Heart left ventricle (tissue), 16 donors: ENCODE data around the gene CXADR. TPM values are rescaled to one million over a fixed set of nuclear protein-coding genes. Genes with fewer than 3 reads are reported as not detected.
A peak's percentile ranks its signal among the peaks of the same experiment; 100 is the strongest.

Source experiments
- ATAC-seq, 4 donors: fragments of 200-7000 bp; cut with Tn5 transposase; one replicate each; pipeline ENCODE4 v1.9.1; 2020 to 2022; ENCODE audit warnings: moderate library complexity in 4 of 4, mild to moderate bottlenecking in 3 of 4, moderate number of reproducible peaks in 1 of 4
- DNase-seq, 5 donors: peaks; one replicate each; pipeline ENCODE4 v3.0.0-alpha.2; 2020
- H3K27ac ChIP-seq, 12 donors: fragments of 200-600 bp; sonication (generic) in 4 of 12; one replicate each; pipeline versions ENCODE4 v1.5.0 to v1.8.0; 2016 to 2022; ENCODE audit warnings: mild to moderate bottlenecking in 2 of 12
- H3K27me3 ChIP-seq, 9 donors: fragments of 200-600 bp; sonication (generic) in 2 of 9; one replicate each; pipeline versions ENCODE4 v1.5.1 to v1.8.0; 2016 to 2022; ENCODE audit warnings: mild to moderate bottlenecking in 3 of 9
- H3K36me3 ChIP-seq, 9 donors: fragments of 200-600 bp; sonication (generic) in 2 of 9; one replicate each; pipeline versions ENCODE4 v1.5.0 to v1.8.0; 2018 to 2022; ENCODE audit warnings: mild to moderate bottlenecking in 2 of 9
- H3K4me1 ChIP-seq, 12 donors: fragments of 200-600 bp; sonication (generic) in 4 of 12; one replicate each; pipeline versions ENCODE4 v1.5.0 to v1.8.0; 2016 to 2022; ENCODE audit warnings: mild to moderate bottlenecking in 3 of 12
- H3K4me3 ChIP-seq, 12 donors: fragments of 200-600 bp; sonication (generic) in 4 of 12; one replicate each; pipeline versions ENCODE4 v1.5.0 to v1.8.0; 2017 to 2022; ENCODE audit warnings: mild to moderate bottlenecking in 9 of 12, moderate library complexity in 4 of 12
- H3K9me3 ChIP-seq, 12 donors: fragments of 200-600 bp; sonication (generic) in 4 of 12; one replicate each; pipeline versions ENCODE4 v1.5.0 to v1.8.0; 2016 to 2022; ENCODE audit warnings: mild to moderate bottlenecking in 1 of 12
- POLR2A ChIP-seq, 2 donors: fragments of 450-650 bp; IDR thresholded peaks; one replicate each; pipeline ENCODE4 v1.6.1; 2017; ENCODE audit warnings: antibody characterized with exemption in 2 of 2, mild to moderate bottlenecking in 2 of 2, moderate library complexity in 2 of 2
- WGBS, 4 donors: extraction: QIAGEN DNeasy Blood & Tissue Kit in 2 of 4; methylation state at CpG; one replicate each; pipeline versions ENCODE4 v1.1.5 to v1.1.7; 2013 to 2018; 5-methylcytosine and 5-hydroxymethylcytosine counted together
- intact Hi-C, 10 donors: fragments of 100-400 bp; cut with DNase I; formaldehyde crosslinking; loops; one replicate each; pipeline versions ENCODE4 v1.11.1 to v1.14.2; 2022
- polyA plus RNA-seq, 2 donors: library from polyadenylated mRNA; stranded (reverse); fragments of 200-250 nt; gene quantifications; one replicate each; pipeline ENCODE4 v1.2.3, GENCODE V29; 2013
- total RNA-seq, 9 donors: library from RNA; depleted of rRNA in 2 of 9; stranded (reverse); fragments of >200 nt in 2 of 9; fragmentation: NEBNext Ultra II Directional in 3 of 9; extraction: Animal tissue kit (Norgen Biotek cat#: 25700) in 3 of 9; gene quantifications; one replicate each; pipeline versions ENCODE4 v1.1.0 to v1.2.4, GENCODE V29; 2016 to 2023
- TF ChIP-seq, protein P1 (sequence below), 12 donors: fragments of 200-600 bp; sonication (generic) in 4 of 12; IDR thresholded peaks; one replicate each; pipeline versions ENCODE4 v1.5.0 to v1.8.0; 2018 to 2022; ENCODE audit warnings: antibody characterized with exemption in 12 of 12, mild to moderate bottlenecking in 5 of 12
- donor health status: ischemic (EF 13 %, LVEDD 7.1; RV severe dilation, severe dysfunction).
- donor health status: healthy with polysubstance abuse.
- donor health status: DM: no; HTN: yes; CAD: no.
- donor health status: DM: no; HTN: no; CAD: no.
- donor health status: ischemic (EF 25% LVEDD 6.9; RV normal size, moderate dysfunction).
- donor health status: ischemic (EF 25% LVEDD 5.7; RV mildly dilated, moderate dysfunction).
- donor health status: healthy.
- donor health status: DM: yes; HTN: yes; CAD: no.
- donor health status: ischemic (EF 35%, LVEDD 5.7; RV mildly dilated, moderate dysfunction).
- donor health status: nonischemic (EF 11% LVEDD 7.7; RV severe dilation, severe dysfunction).
- donor health status: DM: yes; HTN: yes; CAD: no.
- donor health status: PGD.
- donor health status: ischemic (EF 29% LVEDD 5.4; RV normal size, mild dysfunction).
- donor health status: nonischemic (EF 23%, LVEDD 6.1; RV moderate dilation, normal function).

CXADR gene
- total and polyA plus RNA-seq, 11 donors: 7.5 to 45.1 (median 29.3) TPM

DNA sequence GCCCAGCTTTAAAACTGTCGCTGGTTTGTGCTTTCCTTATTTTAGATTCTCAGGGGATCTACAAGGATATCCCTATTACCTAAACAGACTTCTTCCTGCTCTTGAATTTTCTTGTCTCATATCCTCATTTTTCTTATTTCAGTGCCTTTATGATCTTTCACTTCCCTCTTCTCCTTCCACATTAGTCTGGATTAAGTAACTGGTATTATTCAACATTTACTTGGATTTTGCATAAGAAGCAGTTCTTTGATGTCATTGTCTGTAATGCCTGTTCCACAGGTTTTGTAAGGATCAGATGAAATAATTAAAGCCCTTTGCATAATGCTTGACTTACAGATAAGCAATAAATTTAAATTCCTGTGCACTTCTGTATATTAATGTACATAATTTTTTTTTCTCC, 26.5 kb downstream of the CXADR start:
- peak in 1 of 4 donors; percentile 32 for ATAC-seq

GRCh38 chr21:17539743-17540341, 27.0 kb downstream of the CXADR start:
- H3K27ac ChIP-seq: peak overlapping the region in 3 of 12 donors; percentile 17 to 52 (median 44)
- H3K9me3 ChIP-seq: peaks cover 0 to 4% (median 0%) of the 10 kb centered on the region in 12 donors
- no peak for TF ChIP-seq POLR2A (IDR thresholded peaks at IDR 0.05)
- TF ChIP-seq, protein P1, sequence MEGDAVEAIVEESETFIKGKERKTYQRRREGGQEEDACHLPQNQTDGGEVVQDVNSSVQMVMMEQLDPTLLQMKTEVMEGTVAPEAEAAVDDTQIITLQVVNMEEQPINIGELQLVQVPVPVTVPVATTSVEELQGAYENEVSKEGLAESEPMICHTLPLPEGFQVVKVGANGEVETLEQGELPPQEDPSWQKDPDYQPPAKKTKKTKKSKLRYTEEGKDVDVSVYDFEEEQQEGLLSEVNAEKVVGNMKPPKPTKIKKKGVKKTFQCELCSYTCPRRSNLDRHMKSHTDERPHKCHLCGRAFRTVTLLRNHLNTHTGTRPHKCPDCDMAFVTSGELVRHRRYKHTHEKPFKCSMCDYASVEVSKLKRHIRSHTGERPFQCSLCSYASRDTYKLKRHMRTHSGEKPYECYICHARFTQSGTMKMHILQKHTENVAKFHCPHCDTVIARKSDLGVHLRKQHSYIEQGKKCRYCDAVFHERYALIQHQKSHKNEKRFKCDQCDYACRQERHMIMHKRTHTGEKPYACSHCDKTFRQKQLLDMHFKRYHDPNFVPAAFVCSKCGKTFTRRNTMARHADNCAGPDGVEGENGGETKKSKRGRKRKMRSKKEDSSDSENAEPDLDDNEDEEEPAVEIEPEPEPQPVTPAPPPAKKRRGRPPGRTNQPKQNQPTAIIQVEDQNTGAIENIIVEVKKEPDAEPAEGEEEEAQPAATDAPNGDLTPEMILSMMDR (IDR thresholded peaks at IDR 0.05): no peak
- ATAC-seq (peak in 2 of 4 donors; percentile 34 to 36), DNase-seq (no peak)
- H3K27me3 ChIP-seq: no peaks in the 10 kb centered on the region
- H3K4me3 ChIP-seq: no peak overlapping the region
- WGBS, 4 donors: 68 to 82% (median 79%) methylated on average over 9 of the region's 9 CpGs
- H3K36me3 ChIP-seq: no peaks in the 10 kb centered on the region
- peaks cover 0 to 29% (median 10%) of the 10 kb centered on the region in 12 donors for H3K4me1 ChIP-seq
- intact Hi-C loops: loop anchor here in 1 of 10 donors (2.0 kb wide), 1 partner anchor 25 kb away; no protein-coding TSS in a partner anchor

More for the DNA sequence above, 26.5 kb downstream of the CXADR start:
- no peak for TF ChIP-seq POLR2A (IDR thresholded peaks at IDR 0.05)
- TF ChIP-seq, protein P1 (IDR thresholded peaks at IDR 0.05): no peak
- no peaks in the 10 kb centered on the region for H3K27me3 ChIP-seq
- peaks cover 0 to 4% (median 0%) of the 10 kb centered on the region in 12 donors for H3K9me3 ChIP-seq
- H3K27ac ChIP-seq: peak overlapping the region in 1 of 12 donors; percentile 17
- no peak for DNase-seq
- no peaks in the 10 kb centered on the region for H3K36me3 ChIP-seq
- WGBS, 4 donors: 44 to 58% (median 53%) methylated on average over 1 of the region's 1 CpG
- intact Hi-C loops: no loop called here
- no peak overlapping the region for H3K4me3 ChIP-seq
- peaks cover 0 to 29% (median 10%) of the 10 kb centered on the region in 12 donors for H3K4me1 ChIP-seq

DNA sequence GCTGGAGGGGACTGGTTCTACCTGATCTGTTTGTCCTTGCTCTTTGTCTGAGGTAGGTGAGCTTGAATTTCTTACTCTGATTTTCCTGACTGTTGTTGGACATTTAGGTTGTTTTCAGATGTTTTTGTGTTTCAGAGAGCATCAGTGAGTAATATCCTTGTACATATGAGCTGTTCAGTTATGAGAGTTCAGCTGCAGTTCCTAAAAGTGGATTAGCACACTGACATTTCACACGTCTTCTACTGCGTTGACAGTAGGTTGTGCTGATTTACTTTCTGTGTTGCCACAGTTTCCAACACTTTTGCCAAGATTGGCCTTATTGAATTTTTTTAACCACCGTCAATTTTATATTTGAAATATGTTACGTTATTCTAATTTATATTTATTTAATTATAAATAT, 27.7 kb downstream of the CXADR start:
- Histone ChIP-seq H3K4me3 (no peak overlapping the region), H3K27me3 (no peaks in the 10 kb centered on the region), H3K9me3 (peaks cover 0 to 4% (median 0%) of the 10 kb centered on the region in 12 donors), H3K36me3 (no peaks in the 10 kb centered on the region), H3K4me1 (peaks cover 0 to 29% (median 10%) of the 10 kb centered on the region in 12 donors), H3K27ac (peak overlapping the region in 7 of 12 donors; percentile 7 to 52 (median 32))
- DNase-seq (no peak), ATAC-seq (peak in 3 of 4 donors; percentile 35 to 80 (median 59))
- intact Hi-C loops: loop anchor here in 1 of 10 donors (2.0 kb wide), 1 partner anchor 26 kb away; no protein-coding TSS in a partner anchor
- no peak for TF ChIP-seq POLR2A (IDR thresholded peaks at IDR 0.05)
- TF ChIP-seq, protein P1 (IDR thresholded peaks at IDR 0.05): no peak
- WGBS, 4 donors: 53 to 67% (median 64%) methylated on average over 4 of the region's 4 CpGs

DNA sequence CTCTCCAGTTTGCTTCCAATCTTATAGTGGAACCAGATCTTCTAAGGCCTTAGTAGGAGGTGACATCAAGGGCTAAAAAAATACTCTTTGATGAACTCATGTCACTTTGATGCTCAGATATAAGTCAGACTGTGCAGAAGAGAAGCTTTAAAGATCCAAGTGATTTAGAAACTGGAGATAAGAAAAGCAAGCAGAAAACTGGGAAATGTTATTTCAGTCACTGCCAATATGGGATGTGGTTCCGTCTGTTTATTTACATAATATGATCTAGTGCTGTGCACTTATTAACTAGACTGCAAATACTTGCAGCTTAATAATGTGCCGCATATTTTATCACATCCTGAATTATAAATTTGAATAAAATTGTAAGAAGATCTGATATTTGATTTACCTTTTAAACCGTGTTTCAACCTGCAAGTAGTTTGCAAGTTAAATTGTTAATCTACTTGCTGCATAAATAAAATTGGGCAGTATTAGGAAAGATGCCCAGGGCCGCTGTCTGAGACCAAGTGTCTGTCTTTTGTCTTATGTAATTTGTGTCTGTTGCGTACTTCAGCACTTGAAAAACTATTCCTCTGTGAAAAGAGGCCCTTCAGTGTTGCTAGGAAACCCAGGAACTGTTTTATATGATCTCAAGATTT, 29.6 kb downstream of the CXADR start:
- ATAC-seq (peak in 1 of 4 donors; percentile 36), DNase-seq (no peak)
- H3K4me3 ChIP-seq: no peak overlapping the region
- TF ChIP-seq, protein P1 (IDR thresholded peaks at IDR 0.05): no peak
- H3K9me3 ChIP-seq: peaks cover 0 to 4% (median 0%) of the 10 kb centered on the region in 12 donors
- 29 to 39% (median 37%) methylated on average over 5 of the region's 5 CpGs for WGBS, 4 donors
- peak overlapping the region in 4 of 12 donors; percentile 4 to 25 (median 15) for H3K27ac ChIP-seq
- no peaks in the 10 kb centered on the region for H3K27me3 ChIP-seq
- no peaks in the 10 kb centered on the region for H3K36me3 ChIP-seq
- intact Hi-C loops: no loop called here
- peaks cover 0 to 19% (median 9%) of the 10 kb centered on the region in 12 donors for H3K4me1 ChIP-seq
